ENCODE data around the gene DLG2. TPM values are rescaled to one million over a fixed set of nuclear protein-coding genes. Genes with fewer than 3 reads are reported as not detected.

DLG2 gene
- total and polyA plus RNA-seq, 9 of the 15 experiments (the other 6 are each of a cell fraction or from before 2014, with no cell fraction given) = 0.52 to 1.6 (median 0.95) TPM

DNA sequence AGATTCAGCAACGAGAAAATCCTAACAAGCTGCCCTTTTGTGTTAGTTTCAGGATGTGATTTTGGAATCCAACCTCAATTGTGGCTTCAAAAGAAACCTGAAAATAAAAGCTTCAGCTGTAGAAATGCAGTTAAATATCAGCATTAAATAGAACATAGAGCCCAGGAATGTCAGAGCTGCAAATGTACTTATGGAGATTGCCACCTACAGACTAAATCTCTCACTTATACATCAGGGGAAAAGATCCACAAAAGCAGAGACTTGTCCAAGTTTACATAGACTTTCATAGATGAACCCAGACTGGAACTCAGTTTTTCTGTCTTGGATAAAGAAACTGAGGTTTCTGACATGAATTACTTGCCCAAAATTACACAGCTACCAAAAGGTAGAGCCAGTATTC lies 446.6 kb downstream of the DLG2 start (continued):
- TF ChIP-seq ZBTB40 (IDR thresholded peaks at IDR 0.05) (no peak), ZBTB40 (CRISPR knock-in tag; IDR thresholded peaks at IDR 0.05) (no peak), NR2C1 (IDR thresholded peaks at IDR 0.05) (no peak), NR2C1 (tag; IDR thresholded peaks at IDR 0.05) (no peak), ZNF395 (CRISPR knock-in tag; IDR thresholded peaks at IDR 0.05) (no peak), SNIP1 (IDR thresholded peaks at IDR 0.05; ENCODE audit: low read depth) (no peak), SMAD4 (CRISPR knock-in tag; conservative IDR thresholded peaks at IDR 0.05) (no peak), TRIM28 (IDR thresholded peaks at IDR 0.05) (no peak), MAFF (IDR thresholded peaks at IDR 0.05; ENCODE audit: low read length) (no peak), TRIM24 (IDR thresholded peaks at IDR 0.05) (no peak), ETV5 (CRISPR knock-in tag; IDR thresholded peaks at IDR 0.05; ENCODE audit: low read depth) (no peak), XRCC5 (IDR thresholded peaks at IDR 0.05; ENCODE audit: low read depth, low read length) (no peak), ZBTB1 (CRISPR knock-in tag; IDR thresholded peaks at IDR 0.05; ENCODE audit: borderline replicate concordance, low read depth) (no peak), NCOA6 (IDR thresholded peaks at IDR 0.05) (no peak)
- TF ChIP-seq, protein P1, sequence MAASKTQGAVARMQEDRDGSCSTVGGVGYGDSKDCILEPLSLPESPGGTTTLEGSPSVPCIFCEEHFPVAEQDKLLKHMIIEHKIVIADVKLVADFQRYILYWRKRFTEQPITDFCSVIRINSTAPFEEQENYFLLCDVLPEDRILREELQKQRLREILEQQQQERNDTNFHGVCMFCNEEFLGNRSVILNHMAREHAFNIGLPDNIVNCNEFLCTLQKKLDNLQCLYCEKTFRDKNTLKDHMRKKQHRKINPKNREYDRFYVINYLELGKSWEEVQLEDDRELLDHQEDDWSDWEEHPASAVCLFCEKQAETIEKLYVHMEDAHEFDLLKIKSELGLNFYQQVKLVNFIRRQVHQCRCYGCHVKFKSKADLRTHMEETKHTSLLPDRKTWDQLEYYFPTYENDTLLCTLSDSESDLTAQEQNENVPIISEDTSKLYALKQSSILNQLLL (CRISPR knock-in tag; IDR thresholded peaks at IDR 0.05; ENCODE audit: borderline replicate concordance) = no peak

All from K562 (cell line).